CD4-positive, alpha-beta T cell treated with Interleukin-10 for 1 hour (primary cell): ENCODE measurements around the gene TTYH1.

Source experiments
- DNase-seq: peaks from one replicate; pipeline ENCODE4 v3.0.0-alpha.2; 2020

TTYH1 gene

GRCh38 chr19:54424660-54425381, 9.6 kb downstream of the TTYH1 start:
- DNase-seq = no peak

DNA sequence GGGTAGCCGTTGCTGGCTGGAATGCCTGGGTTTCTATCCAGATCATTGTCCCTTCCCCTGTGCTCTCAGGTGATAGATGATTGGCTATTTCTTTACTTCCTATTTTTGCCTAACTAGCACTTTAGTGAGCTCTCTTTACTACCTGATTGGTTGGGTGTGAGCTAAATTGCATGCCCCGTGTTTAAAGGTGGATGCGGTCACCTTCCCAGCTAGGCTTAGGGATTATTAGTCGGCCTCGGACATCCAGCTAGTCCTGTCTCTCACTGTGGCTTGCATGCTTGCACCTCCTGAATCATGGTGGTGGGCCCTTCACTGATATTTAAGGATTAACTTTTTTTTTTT, 10.1 kb downstream of the TTYH1 start:
- no peak for DNase-seq

GRCh38 chr19:54426291-54426931, 11.1 kb downstream of the TTYH1 start:
- DNase-seq = no peak

DNA sequence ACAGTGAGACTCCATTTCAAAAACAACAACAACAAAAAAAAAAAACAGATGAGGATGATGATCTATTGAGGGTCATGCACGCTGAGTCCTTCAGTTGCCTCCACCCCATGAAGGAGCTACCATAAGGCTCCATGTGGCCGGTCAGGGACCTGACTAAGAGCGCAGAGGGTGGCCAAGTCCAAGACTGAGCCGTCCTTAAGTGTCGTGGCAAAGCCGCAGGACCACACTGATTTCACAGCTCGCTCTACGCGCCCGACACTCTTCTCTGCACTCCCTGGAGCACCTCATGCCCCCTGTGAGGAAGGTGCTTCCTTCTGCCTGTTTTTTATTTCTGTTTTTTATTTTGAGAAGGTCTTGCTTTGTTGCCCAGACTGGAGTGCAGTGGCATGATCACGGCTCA, 12.3 kb downstream of the TTYH1 start:
- no peak for DNase-seq

GRCh38 chr19:54428323-54429175, 13.3 kb downstream of the TTYH1 start:
- DNase-seq = no peak

- DNase-seq = no peak
Observed at GRCh38 chr19:54429176-54429495, 13.9 kb downstream of the TTYH1 start.

- no peak for DNase-seq
Observed at GRCh38 chr19:54429545-54430227, 14.4 kb downstream of the TTYH1 start.

- peak; percentile 48 for DNase-seq
Observed at GRCh38 chr19:54430306-54431254, 15.3 kb downstream of the TTYH1 start.

- DNase-seq = no peak
Observed at GRCh38 chr19:54431255-54431838, 16.1 kb downstream of the TTYH1 start.

- DNase-seq = no peak
Observed at GRCh38 chr19:54432144-54432738, 17.0 kb downstream of the TTYH1 start.

DNA sequence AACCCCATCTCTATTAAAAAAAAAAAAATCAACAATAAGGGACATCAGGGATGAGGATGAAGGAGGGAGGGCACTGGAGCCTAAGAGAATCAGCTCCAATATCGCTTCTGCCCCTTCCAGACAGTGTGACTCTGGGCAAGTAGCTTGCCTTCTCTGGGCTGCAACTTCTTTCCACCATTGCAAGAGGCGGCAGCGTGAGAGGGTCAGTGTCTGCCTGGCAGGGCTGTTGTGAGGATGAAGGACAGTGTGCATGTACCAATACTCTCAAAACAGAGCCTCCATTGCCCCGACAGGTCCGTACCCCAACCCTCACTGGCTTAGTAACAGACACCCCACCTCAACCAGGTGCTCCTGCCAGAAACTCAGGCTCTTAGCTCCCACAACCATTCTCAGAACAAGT, 18.4 kb downstream of the TTYH1 start:
- no peak for DNase-seq

DNA sequence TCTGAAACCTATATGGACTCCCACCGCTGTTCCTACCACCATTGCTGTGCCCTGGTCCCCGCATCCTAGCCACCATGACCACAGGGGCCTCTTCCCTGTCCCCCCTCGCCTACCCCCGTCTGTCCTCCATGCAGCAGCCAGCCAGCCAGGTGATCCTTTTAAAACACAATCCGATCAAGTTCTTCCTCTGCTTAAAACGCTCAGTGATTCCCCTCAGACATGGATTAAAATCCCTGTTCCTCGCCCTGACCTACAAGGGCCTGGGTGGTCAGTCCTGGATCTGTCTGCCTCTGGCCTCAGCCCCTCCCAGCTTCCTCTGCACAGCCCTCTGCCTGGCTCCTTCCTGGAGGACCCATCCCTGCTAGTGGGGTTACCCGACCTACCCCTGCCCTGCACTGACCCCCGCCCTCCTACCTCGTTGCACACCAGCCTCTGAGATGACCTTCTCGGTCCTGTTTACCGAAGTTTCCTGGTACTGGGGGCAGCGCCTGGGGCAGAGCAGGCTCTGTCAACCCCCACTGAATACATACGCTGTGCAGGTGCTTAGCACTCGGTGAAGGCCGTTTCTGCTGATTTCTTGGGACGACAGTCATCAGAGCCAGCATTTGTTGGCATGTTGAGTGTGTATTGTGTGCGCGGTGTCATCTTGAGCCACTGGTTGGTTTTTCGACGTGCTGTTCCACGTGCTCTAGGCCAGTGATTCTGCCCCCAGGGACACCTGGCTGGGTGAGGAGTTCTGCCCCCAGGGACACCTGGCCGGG, 19.0 kb downstream of the TTYH1 start:
- DNase-seq = no peak

DNA sequence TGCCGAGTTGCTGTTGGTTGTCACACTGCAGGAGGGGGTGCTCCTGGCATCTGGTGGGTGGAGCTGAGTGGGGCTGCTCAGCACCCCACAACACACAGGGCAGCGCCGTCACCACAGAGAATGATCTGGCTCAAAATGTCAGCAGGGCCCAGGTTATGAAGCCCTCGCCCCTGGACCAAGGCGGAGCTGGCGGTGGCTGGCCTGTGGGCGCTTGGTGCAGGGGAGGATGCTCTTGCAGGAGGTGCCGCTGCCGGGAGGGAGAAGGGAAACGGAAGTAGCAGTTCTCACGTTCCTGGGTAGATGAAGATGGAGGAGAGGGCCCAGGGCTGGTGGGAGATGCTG, 19.6 kb downstream of the TTYH1 start:
- DNase-seq = no peak

- DNase-seq = no peak
Observed at GRCh38 chr19:54435551-54436016, 20.3 kb downstream of the TTYH1 start.

DNA sequence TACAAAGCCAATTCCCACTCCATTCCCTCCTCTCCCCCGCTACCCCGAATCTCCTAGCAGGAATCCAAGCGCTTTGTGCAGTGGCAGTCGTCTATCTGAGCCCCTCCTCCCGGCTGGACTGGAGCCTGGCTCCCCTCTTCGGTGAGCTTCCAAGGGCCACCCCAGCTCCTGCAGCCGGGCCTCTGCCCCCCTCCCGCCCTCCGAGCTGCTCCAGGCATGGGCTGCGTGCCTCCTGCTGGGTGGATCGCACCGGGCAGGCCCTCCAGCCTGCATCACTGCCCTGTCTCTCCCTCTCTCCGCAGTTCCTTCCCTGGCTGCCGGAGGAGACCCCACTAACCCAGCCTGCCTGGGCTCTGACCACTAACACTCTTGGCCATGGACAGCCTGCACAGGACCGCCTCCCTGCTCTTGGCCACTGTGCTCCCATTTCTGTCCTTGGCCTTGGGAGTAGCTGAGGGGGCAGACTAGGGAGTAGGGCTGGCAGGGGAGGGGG, 20.8 kb downstream of the TTYH1 start:
- no peak for DNase-seq

GRCh38 chr19:54436628-54437252, 21.5 kb downstream of the TTYH1 start:
- DNase-seq = no peak

GRCh38 chr19:54439174-54439851, 24.0 kb downstream of the TTYH1 start:
- DNase-seq = no peak

DNA sequence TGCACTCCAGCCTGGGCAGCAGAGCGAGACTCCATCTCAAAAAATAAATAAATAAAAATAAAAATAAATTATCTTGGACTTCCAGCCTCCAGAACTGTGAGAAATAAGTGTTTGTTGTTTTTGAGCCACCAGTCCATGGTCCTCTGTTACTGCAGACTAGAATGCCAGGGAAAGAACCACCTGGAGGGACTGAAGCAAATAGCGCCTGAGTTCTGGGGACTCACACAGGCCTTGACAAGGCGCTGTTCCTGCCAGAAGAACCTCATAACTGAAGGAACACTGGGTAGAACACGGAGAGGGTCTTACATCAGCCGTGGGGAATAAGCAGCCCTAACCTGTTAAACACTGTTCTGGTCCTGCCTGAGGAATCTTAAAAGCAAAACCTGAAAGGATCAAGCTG, 25.4 kb downstream of the TTYH1 start:
- no peak for DNase-seq

- no peak for DNase-seq
Observed at GRCh38 chr19:54444737-54445136, 29.5 kb downstream of the TTYH1 start.
